HG03457 (cell line): Measurements from ENCODE around the gene RNF112.

Experiments
- ATAC-seq: cut with Tn5 transposase; IDR thresholded peaks from one replicate; pipeline ENCODE4 v1.9.1; 2021; ENCODE audit warnings: moderate number of reproducible peaks; ENCODE audit not compliant: unreplicated experiment

RNF112 gene, protein sequence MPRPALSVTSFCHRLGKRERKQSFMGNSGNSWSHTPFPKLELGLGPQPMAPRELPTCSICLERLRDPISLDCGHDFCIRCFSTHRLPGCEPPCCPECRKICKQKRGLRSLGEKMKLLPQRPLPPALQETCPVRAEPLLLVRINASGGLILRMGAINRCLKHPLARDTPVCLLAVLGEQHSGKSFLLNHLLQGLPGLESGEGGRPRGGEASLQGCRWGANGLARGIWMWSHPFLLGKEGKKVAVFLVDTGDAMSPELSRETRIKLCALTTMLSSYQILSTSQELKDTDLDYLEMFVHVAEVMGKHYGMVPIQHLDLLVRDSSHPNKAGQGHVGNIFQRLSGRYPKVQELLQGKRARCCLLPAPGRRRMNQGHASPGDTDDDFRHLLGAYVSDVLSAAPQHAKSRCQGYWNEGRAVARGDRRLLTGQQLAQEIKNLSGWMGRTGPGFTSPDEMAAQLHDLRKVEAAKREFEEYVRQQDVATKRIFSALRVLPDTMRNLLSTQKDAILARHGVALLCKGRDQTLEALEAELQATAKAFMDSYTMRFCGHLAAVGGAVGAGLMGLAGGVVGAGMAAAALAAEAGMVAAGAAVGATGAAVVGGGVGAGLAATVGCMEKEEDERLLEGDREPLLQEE

DNA sequence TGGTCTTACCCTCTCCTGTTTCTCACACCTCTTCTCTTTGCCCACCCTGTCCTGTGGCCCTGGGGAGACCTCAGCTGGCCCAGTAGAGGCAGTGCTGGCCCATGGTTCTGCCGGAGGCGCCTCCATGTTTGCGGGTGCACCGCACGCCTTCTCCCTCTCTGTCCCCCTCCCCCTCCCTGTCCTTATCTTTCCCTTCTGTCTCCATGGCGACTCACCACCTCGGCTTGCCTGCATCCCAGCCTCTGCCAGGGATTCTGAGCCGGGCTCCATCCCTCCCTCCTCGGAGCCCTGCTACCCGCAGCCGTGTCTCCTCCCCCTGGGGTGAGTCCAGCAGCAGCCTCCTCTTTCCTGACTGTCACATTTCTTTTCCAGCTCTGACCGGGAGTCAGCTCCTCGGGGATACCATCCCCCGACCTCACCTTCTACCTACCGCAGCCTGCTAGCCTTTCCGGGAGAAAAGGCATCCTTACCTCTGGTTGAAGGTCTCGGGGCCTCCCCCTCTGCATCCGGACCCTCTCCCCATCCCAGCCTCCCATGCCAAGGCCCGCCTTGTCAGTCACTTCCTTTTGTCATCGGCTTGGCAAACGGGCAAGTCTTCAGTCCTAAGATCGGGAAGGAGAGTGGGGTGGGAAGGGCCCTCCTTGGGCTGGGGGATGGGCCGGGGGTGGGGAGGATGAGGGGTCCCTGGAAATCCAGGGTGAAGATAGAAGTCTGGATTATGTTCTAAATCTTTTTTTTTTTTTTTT, at the start of gene RNF112:
Gene RNF112, plus strand, starts transcription at position 358 of the 746 bp plus-strand sequence. Its CDS starts 177 bp downstream, at position 535.
- no peak for ATAC-seq

DNA sequence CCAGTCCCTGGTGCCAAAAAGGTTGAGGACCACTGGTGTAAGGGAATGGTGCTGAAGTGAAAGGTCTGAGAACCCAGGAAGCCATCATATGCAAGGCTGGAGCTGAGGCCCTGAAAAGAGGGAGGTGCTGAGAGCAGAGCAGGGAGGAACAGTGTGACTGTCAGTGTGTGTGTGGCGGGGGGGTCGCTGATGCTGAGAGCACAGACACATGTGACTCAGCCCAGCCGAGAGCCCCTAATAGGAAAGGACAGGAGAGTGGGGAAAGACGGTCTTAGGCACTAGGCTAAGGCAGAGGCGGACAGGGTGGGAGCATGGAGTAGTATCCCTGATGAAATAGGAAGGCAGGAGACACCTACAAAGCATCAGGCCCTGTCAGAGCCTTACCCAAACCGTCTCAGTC, 49.7 kb upstream of the RNF112 start:
- no peak for ATAC-seq

DNA sequence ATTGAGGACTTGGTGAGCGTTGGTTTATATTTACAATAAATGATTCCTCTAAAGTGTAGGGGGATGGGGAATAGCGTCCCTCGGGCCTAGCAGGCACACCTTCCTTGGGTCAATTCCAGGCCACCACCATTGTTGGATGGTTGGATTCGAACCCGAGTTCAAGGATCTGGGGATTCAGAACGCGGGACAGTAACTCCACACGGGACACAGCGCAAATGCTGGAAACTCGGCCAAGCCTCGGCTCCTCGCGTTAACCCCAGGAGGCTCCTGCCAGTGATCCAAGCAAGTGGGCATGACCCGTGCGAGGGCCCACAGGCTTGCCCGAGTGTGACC, 49.1 kb upstream of the RNF112 start:
- no peak for ATAC-seq

DNA sequence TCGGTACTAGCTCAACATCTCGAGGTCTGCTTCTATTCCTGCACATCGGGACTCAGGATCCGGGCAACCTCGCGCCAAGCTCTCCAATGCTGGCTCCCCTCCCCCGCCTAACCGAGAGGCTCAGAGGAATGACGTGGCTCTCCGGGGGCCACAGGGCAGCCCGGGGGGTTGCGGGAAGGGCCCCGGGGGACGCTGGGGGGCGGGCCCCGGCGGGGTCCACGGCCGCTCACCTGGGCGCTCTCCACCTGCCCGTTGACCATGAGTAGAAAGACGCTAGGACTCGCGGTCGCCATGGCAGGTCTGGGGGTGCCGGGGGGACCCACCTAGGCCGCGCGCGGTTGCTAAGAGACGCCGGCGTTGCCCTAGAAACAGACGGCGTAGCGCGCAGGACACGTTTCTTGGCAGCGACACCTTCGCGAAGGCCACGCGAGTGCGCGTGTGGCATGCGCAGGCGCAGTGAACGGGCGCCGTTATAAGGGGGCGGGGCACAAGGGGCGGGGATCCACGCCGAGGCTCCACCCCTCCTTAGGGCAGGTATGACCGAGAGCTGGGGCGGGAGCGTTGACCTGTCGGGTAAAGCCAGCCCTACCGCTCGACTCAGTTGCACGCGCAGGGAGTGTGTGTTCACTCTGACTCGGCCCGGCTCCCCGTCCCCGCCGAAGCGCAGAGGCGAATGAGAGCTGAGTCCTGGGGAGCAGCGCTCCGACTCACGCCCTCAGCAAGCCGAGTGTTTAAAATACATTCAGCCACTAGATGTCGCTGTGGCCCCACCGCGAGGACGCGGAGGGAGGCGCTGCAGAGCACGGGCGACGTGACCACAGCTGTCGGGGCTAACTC, 48.5 kb upstream of the RNF112 start, which contains the start of gene B9D1:
Gene B9D1, minus strand, starts transcription at position 447 of the 837 bp plus-strand sequence. Its CDS starts 154 bp downstream, at position 293.
- peak; percentile 55 for ATAC-seq

DNA sequence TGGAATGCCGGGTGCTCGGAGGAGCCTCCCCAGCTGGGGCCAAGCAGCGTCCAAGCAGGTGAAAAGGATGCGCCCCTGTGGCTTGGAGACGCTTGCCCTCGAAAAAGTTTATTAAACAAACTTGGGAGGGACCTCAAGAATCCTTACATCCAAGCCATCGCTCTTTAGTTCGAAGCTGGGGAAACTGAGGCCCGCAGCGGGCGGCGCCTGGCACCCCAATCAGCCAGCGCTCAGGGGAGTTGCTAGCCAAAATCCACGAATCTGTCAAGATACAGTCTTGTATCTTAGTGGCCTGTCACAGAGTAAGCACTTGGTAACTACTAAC, 48.0 kb upstream of the RNF112 start:
- ATAC-seq = no peak

DNA sequence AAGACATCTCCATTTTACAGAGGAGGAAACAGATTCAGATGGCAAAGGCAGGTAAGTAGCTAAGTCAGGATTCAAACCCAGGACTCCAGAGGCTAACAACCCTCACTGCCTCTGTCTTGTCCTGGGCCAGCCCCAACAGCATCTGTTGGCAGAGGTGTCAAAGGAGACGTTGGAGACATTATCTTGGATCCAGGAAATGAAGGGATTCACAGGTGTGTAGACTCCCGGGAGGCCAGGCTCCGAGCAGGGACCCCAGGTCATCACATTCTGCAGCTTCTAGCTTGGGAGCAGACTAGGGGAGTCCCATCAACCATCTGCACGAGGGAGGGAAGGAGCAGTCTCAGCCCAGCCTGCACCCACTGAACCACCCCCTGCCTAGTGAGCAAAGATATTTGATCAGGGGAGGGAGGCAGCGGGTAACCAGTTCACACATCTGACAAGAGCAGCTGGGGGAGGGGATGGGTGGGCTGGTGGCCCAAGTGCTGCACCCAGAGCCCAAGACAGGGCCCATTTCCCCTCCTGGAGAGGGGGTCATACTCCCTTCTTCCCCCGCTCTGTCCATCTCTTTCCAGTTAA, 47.5 kb upstream of the RNF112 start:
- ATAC-seq = no peak

DNA sequence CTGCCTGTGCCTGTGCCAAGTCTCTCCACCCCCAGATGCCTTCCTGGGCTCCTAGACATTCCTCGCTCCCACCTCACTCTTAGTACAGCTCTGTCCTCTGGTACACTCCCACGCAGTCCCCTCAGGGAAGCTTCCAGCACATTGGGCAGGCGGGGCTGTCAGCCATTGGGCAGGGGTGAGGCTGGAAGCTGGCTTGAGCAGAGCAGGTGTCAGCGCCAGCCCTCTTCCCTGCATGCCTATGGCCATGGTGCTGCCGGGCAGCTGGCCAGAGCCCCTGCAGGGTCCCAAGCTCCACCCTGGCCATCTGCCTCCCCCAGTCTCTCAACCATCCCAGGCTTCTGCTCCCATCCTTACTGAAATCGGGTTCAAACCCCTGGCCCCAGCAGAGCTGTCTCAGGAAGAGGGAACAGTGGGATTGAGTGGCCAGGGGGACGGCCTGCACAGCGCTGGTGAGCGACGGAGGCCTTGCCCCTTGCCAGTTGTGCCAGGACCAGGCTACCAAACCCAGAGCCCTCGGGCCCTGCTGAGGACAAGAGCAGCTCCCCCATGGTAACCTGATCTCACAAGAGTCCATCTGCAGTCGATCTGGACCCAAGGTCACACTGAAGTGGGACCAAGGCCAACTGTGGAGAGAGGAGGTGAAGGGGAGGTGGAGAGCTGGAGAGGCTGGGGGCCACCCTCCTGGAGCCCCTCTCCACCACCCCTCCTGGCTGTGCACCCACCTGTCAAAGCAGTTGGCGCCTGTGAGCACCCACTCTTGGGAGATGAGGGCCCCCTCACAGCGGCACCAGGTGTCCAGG, 46.1 kb upstream of the RNF112 start:
- ATAC-seq = no peak

DNA sequence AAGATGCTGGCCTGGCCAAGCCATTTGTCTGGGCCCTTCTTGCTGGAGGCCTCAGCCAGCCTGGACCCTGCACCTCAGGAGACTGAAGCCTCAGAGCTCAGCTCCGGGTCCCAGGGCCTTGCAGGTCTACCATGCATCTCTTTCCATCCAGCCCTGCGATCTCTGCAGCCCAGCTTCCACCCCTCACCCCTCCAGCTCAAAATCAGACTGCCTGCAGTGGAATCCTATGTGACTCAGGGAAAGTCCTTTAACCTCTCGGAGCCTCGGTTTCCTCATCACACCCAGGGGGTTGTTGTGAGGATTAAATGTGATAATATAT, 45.6 kb upstream of the RNF112 start:
- ATAC-seq = no peak

DNA sequence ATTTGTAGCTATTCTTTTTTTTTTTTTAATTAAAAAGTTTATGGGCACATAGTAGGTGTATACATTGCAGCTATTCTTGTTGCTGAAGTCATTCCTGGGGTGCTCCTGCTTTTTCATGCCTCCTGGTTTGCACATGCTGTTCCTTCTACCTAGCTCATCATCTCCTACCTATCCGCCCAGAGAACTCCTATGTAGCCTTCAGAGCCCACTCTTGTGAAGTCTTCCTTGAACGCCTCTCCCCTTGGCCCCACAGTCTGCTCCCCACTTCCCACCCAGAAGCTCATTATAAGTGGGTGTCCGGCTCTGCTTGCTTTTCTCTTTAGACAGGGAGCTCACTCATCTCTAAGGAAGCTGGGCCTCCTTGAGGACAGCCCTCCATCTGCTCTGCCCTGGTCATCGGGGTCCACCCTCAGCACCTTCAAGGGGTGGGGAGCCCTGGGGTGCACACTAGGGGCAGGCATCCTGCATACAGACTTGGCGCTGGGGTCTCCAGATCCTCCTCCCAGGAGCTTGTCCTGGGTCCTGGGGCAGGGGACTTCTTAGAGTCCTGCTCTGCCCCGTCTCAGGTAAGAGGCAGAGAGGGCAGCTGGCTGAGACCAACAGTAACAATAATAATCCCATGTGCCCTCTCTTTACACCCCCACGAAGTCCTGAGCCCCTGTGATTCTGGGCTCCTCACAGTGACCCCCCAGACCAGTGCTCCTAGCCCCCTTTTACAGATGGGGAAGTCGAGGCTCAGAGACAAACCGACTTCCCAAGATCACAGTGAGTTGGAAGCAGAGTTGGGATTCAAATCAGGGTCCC, 45.0 kb upstream of the RNF112 start:
- no peak for ATAC-seq

DNA sequence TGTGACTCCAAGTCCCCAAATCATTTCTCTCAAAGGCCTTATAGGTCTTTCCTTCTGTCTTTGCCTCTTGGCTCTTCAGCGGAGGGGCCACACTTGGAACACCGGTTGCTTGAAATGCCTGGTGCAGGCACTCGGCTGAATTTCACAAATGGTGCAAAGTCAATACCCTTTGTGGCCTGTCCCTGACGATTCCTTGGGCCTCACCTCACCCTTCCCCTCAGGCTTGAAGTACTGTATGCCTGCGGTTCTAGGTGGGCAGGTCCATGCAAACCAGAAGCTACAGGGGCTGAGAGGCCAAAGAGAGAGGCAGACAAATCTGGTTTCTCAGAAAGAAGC, 44.4 kb upstream of the RNF112 start:
- ATAC-seq = no peak

DNA sequence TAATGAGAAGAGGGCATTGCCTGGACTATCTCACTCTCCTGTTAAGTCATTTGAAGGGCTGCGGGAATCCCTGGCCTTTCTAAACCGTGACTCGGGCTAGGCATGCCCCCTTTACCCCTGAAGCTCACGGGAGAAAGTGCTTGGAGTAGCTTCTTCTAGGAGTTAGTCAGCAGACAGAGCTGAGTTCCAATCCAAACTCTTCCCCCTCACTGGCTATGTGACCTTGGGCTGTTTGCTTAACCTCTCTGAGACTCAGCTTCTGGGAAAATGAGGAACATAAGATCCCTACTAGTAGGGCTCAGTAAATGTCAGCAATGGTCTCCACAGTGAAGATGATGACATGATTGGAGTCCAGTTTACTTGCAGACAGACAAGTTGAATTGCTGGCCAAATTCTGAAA, 42.8 kb upstream of the RNF112 start:
- no peak for ATAC-seq

DNA sequence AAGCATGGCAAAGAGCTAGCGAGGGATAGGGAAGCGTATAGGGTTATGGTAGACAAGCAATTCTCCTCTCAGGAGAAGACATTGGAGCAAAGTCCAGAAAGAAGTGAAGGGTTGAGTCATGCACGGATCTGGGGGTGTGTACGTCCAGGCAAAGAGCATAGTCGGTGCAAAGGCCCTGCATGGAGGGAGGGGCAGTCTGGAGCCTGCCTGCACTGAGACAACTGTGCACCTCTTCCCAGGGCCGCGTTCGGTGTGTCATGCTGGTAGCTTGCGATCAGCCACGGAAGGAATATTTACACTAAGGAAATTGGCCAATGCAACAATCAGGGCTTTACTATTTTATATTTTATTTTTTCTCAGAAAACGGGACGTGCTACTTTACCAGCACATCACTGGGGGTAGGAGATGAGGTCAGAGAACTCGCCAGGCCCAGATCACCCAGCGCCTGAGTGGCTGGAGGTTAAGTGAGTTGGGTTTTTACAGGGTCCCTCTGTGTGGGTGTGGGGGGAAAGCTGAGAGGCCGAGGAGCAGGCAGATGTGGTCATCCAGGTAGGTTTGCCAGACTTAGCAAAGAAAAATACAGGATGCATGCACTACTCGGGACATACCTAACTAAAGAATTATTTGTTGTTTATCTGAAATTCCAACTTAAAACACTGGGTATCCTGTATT, 41.8 kb upstream of the RNF112 start:
- ATAC-seq = no peak

DNA sequence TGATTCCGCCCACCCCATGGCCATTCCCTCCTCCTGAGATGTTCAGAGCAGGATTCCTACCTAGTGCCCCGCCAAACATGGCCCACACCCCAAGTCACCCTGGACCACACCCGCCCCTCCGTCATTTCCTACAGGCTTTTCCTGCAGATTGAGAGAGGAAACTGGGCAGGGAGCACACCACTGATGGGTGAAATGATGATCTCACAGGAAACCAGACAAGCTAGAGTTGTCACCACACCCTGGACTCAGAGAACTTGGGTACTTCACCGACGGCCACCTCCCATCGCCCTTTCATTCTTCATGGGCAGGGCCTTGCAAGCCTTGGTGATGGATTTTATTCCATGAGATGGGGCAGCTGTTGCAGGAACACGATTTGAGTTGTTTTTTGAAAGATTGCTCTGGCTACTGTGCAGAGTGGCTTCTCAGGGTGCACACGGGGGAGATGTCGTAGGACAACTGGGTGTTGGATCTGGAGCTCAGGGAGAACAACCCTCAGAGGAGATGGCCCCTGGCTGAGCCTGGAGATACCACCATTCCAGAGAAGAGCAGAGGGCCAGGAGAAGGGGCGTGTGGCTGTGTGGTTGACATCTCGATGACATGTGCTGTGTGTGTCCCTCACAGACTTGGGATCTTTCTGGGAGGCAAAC, 41.1 kb upstream of the RNF112 start:
- no peak for ATAC-seq

DNA sequence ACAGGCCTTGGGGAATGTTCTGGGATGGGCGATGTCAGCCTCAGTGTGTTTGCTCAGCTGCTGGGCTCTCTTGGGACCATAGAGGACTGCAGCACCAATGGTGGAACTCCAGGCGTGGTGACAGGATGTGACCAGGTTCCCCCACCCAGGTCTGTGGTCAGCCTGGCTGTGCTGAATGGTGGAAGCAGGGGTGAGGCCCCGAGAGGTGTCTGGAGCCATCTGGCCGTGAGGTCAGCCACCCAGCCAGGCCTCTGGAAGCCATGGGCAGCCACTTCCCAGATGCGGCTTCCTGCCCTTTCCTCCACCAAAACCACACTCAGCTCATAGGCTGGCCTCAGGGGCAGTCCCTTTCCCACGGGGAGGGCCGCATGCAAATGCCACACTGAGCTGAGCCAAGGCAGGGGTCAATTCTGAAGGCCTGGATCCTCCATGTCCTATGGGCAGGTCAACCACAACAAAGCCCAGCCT, 40.5 kb upstream of the RNF112 start:
- peak; percentile 46 for ATAC-seq

DNA sequence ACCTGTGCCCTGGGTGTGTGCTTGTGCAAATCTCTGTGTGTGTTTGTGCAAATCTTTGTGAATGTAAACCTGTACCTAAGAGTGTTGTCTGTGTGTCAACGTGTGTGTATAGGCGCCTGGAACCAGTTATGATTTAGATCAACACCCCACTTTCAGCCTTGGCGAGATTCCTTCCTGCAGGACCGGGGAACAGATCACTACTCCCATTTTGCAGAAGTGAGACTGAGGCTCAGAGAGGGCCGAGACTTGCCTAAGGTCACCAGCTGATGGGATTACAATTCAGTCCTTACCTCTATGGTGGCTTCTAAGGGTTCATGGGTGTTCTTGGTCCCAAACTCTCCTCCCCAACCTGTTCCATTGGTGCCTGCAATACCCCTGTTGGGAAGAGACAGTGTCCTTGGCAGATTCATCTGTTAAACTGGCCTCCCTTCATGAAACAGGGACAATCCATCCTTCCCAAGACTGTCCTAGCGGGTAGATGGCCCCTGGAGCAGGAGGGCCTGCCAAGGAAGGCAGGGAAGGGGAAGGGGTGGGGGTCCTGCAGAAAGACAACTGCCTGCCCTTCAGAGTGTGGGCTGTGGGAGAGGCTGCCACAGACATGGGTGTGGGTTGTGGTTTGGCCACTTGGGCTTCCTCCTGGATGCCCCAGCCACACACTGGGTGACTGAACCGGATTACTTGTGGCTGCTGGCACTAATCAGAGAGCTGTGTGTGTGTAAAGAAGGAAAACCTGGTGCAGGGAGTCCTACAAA, 39.6 kb upstream of the RNF112 start:
- ATAC-seq = no peak

DNA sequence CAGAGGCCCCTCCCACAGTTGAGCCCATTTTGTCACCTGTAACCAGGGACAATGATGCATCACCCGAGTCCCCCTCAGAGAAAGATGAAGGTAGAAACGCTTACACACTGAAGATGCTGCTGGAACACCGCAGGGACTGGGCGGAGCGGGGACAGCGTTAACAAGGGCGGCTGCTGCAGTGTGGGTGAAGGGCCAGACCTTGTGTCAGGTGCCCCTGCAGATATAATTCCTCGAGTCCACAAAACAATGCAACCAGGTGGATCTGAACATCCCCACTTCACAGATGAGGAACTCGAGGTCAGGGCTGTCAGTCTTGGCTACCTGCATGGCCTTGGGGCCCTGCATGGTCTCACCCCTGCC, 39.0 kb upstream of the RNF112 start:
- ATAC-seq = no peak

DNA sequence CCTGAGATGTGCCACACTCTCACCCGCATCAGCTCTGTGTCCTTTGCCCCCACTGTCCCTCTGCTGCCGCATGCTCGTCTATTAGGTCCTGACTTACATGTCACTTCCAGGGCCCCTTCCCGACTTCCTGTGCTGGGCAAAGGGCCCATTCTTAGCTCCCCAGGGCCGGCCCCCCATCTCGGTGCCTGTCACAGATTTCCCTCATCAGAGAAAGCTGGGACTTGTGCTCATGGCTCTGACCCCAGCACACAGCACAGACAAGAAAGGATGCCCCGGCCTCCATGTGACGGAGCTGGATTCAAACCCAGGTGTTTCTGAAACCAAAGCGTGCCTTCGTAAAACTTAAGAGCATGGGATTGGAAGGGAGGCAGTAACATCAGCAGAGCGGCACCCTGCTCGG, 38.6 kb upstream of the RNF112 start:
- no peak for ATAC-seq
